ACC112 (cell line): ENCODE measurements around the gene LDLR.
"Not testable (repeated sequence)": the region's sequence is repeated elsewhere in the genome, so short reads cannot be mapped to it uniquely, and the experiment has no call there.

Experiments used
- H2AFZ ChIP-seq: fragments of 200-600 bp; sonication (generic); one replicate; pipeline ENCODE4 v1.6.0; 2017; ENCODE audit warnings: antibody characterized with exemption, low read length; ENCODE audit not compliant: unreplicated experiment
- H3K27ac ChIP-seq: fragments of 200-600 bp; sonication (generic); 2 replicates; pipeline ENCODE4 v1.5.1; 2014; ENCODE audit warnings: low read depth, mild to moderate bottlenecking, antibody characterized with exemption, low read length, moderate library complexity
- H3K27me3 ChIP-seq: fragments of 200-600 bp; sonication (generic); 2 replicates; pipeline ENCODE4 v1.6.1; 2014; ENCODE audit warnings: mild to moderate bottlenecking, antibody characterized with exemption, low read length, moderate library complexity, mixed read lengths; ENCODE audit not compliant: insufficient read depth
- H3K36me3 ChIP-seq: fragments of 200-600 bp; sonication (generic); 2 replicates; pipeline ENCODE4 v1.6.1; 2016; ENCODE audit warnings: mild to moderate bottlenecking, antibody characterized with exemption, low read length, moderate library complexity, mixed read lengths; ENCODE audit not compliant: insufficient read depth
- H3K4me1 ChIP-seq: fragments of 200-600 bp; sonication (generic); one replicate; pipeline ENCODE4 v1.6.1; 2016; ENCODE audit warnings: low read length, mixed read lengths; ENCODE audit not compliant: insufficient read depth, unreplicated experiment, control insufficient read depth
- H3K4me3 ChIP-seq: fragments of 200-600 bp; sonication (generic); 2 replicates; pipeline ENCODE4 v1.5.1; 2014; ENCODE audit warnings: mild to moderate bottlenecking, low read depth, low read length
- H3K79me2 ChIP-seq: fragments of 200-600 bp; sonication (generic); one replicate; pipeline ENCODE4 v1.6.0; 2016; ENCODE audit warnings: low read length; ENCODE audit not compliant: control insufficient read depth, unreplicated experiment, insufficient read depth

LDLR gene

GRCh38 chr19:11105014-11105636, 15.9 kb downstream of the LDLR start:
- H3K27ac ChIP-seq, result no peak overlapping the region
- H3K36me3 ChIP-seq, result peaks cover 25% of the 10 kb centered on the region
- H3K27me3 ChIP-seq, result no peaks in the 10 kb centered on the region
- H3K4me3 ChIP-seq, result no peak overlapping the region
- H2AFZ ChIP-seq, result no peak overlapping the region
- H3K4me1 ChIP-seq, result no peaks in the 10 kb centered on the region
- peaks cover 14% of the 10 kb centered on the region for H3K79me2 ChIP-seq

GRCh38 chr19:11106477-11106876, 17.2 kb downstream of the LDLR start:
- Histone ChIP-seq H3K4me1 (no peaks in the 10 kb centered on the region), H2AFZ (no peak overlapping the region), H3K79me2 (peaks cover 10% of the 10 kb centered on the region), H3K27me3 (no peaks in the 10 kb centered on the region), H3K4me3 (no peak overlapping the region), H3K27ac (no peak overlapping the region), H3K36me3 (peaks cover 18% of the 10 kb centered on the region; the same call in 1 of the 2 replicates)

- Histone ChIP-seq H3K36me3 (peaks cover 23% of the 10 kb centered on the region; the same call in 1 of the 2 replicates), H3K27ac (no peak overlapping the region)
Measured at GRCh38 chr19:11108746-11109145, 19.5 kb downstream of the LDLR start.

GRCh38 chr19:11111117-11111770, 22.0 kb downstream of the LDLR start:
- H3K4me1 ChIP-seq, result no peaks in the 10 kb centered on the region
- H3K4me3 ChIP-seq, result no peak overlapping the region
- H3K79me2 ChIP-seq, result no peaks in the 10 kb centered on the region
- H3K27me3 ChIP-seq, result no peaks in the 10 kb centered on the region
- H3K36me3 ChIP-seq, result peaks cover 23% of the 10 kb centered on the region; the same call in 1 of the 2 replicates
- no peak overlapping the region for H3K27ac ChIP-seq
- H2AFZ ChIP-seq, result no peak overlapping the region

More at GRCh38 chr19:11108746-11109145, 19.5 kb downstream of the LDLR start:
- H3K4me3 ChIP-seq, result no peak overlapping the region
- H3K27me3 ChIP-seq, result no peaks in the 10 kb centered on the region
- no peak overlapping the region for H2AFZ ChIP-seq
- no peaks in the 10 kb centered on the region for H3K4me1 ChIP-seq
- H3K79me2 ChIP-seq, result peaks cover 3% of the 10 kb centered on the region

GRCh38 chr19:11111771-11112144, 22.5 kb downstream of the LDLR start:
- no peaks in the 10 kb centered on the region for H3K27me3 ChIP-seq
- H3K4me1 ChIP-seq, result no peaks in the 10 kb centered on the region
- no peaks in the 10 kb centered on the region for H3K79me2 ChIP-seq
- H3K36me3 ChIP-seq, result peaks cover 24% of the 10 kb centered on the region; the same call in 1 of the 2 replicates
- no peak overlapping the region for H3K27ac ChIP-seq
- no peak overlapping the region for H3K4me3 ChIP-seq
- H2AFZ ChIP-seq, result no peak overlapping the region

- no peaks in the 10 kb centered on the region for H3K27me3 ChIP-seq
- peaks cover 25% of the 10 kb centered on the region; the same call in 1 of the 2 replicates for H3K36me3 ChIP-seq
- no peaks in the 10 kb centered on the region for H3K79me2 ChIP-seq
- no peak overlapping the region for H3K4me3 ChIP-seq
- H2AFZ ChIP-seq, result no peak overlapping the region
- no peak overlapping the region for H3K27ac ChIP-seq
- no peaks in the 10 kb centered on the region for H3K4me1 ChIP-seq
Measured at GRCh38 chr19:11113140-11113708, 24.0 kb downstream of the LDLR start.

- peaks cover 26% of the 10 kb centered on the region; the same call in 1 of the 2 replicates for H3K36me3 ChIP-seq
Measured at GRCh38 chr19:11115042-11115441, 25.8 kb downstream of the LDLR start.

GRCh38 chr19:11115895-11116446, 26.7 kb downstream of the LDLR start:
- H3K79me2 ChIP-seq, result no peaks in the 10 kb centered on the region
- H3K4me1 ChIP-seq, result no peaks in the 10 kb centered on the region
- H2AFZ ChIP-seq, result no peak overlapping the region
- H3K36me3 ChIP-seq, result peaks cover 30% of the 10 kb centered on the region; the same call in 1 of the 2 replicates
- H3K27ac ChIP-seq, result no peak overlapping the region
- no peaks in the 10 kb centered on the region for H3K27me3 ChIP-seq
- H3K4me3 ChIP-seq, result no peak overlapping the region

More at GRCh38 chr19:11115042-11115441, 25.8 kb downstream of the LDLR start:
- H2AFZ ChIP-seq, result no peak overlapping the region
- H3K27ac ChIP-seq, result no peak overlapping the region
- no peaks in the 10 kb centered on the region for H3K4me1 ChIP-seq
- H3K27me3 ChIP-seq, result no peaks in the 10 kb centered on the region
- no peaks in the 10 kb centered on the region for H3K79me2 ChIP-seq
- no peak overlapping the region for H3K4me3 ChIP-seq

- H2AFZ ChIP-seq, result no peak overlapping the region
- no peaks in the 10 kb centered on the region for H3K27me3 ChIP-seq
- H3K27ac ChIP-seq, result no peak overlapping the region
- H3K79me2 ChIP-seq, result no peaks in the 10 kb centered on the region
- H3K36me3 ChIP-seq, result peaks cover 27% of the 10 kb centered on the region; the same call in 1 of the 2 replicates
- no peak overlapping the region for H3K4me3 ChIP-seq
- H3K4me1 ChIP-seq, result no peaks in the 10 kb centered on the region
Measured at GRCh38 chr19:11116507-11116906, 27.2 kb downstream of the LDLR start.

GRCh38 chr19:11121963-11122362, 32.7 kb downstream of the LDLR start:
- H2AFZ ChIP-seq, H3K4me3 ChIP-seq, H3K27ac ChIP-seq, H3K79me2 ChIP-seq, H3K4me1 ChIP-seq, H3K27me3 ChIP-seq: not testable (repeated sequence)
- H3K36me3 ChIP-seq, result peaks cover 17% of the 10 kb centered on the region
